Measurements from ENCODE around the gene DPYD.

The DPYD gene

DNA sequence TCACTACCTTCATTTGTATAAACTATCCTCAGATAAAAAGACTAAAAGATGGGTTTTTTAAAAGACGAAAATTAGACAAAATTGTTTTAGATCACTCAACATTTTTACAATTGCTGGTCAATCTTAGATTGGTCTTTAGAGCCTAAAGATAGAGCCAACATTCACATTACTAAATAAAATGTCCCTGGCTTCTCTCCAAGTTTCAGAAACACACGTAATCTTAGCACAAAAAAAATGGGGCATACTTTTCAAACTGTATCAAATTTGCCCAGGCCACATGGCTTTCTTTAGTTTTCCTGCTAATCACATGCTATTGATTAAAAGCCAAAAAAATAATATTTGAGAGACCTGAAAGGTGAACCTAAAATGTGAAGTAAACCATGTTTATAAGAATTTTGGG, 288.1 kb downstream of the DPYD start:
- H3K27me3 ChIP-seq (ENCODE audit: insufficient read depth, low read length), result no peaks in the 10 kb centered on the region
- H3K36me3 ChIP-seq (ENCODE audit: insufficient read depth, low read length), result no peaks in the 10 kb centered on the region
- H2AFZ ChIP-seq (ENCODE audit: low read length, unreplicated experiment), result no peak overlapping the region
- no peak overlapping the region for H3K4me3 ChIP-seq (ENCODE audit: low read depth, low read length)
- peaks cover 18% of the 10 kb centered on the region for H3K4me1 ChIP-seq (ENCODE audit: control insufficient read depth, insufficient read depth, low read length, unreplicated experiment)
- H3K79me2 ChIP-seq (ENCODE audit: control insufficient read depth, insufficient read depth, low read length, unreplicated experiment), result no peaks in the 10 kb centered on the region
- H3K27ac ChIP-seq (ENCODE audit: low read depth, low read length), result 0 out of 2 replicates have a peak overlapping the region, but pooled peaks have one; percentile 10

DNA sequence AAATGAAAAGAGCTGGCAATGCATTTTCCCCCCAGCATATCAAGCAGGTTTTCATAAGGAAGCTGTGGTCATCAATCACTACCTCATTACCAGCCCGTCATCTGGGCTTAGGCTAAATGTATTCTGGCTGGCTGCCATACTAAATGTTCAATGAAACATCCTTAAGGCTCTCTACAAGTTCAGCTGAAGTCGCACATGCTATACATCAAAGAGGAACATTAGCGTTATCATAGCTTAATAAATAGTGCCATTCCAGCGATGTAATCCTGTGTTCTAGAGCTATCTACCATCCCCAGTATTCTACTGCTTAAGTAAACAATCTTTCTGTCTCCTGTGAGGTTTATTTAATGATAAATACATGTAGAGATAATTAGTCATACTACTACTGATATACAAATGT, 288.8 kb downstream of the DPYD start:
- Histone ChIP-seq H3K4me3 (ENCODE audit: low read depth, low read length) (no peak overlapping the region), H3K27me3 (ENCODE audit: insufficient read depth, low read length) (no peaks in the 10 kb centered on the region), H2AFZ (ENCODE audit: low read length, unreplicated experiment) (no peak overlapping the region), H3K79me2 (ENCODE audit: control insufficient read depth, insufficient read depth, low read length, unreplicated experiment) (no peaks in the 10 kb centered on the region), H3K27ac (ENCODE audit: low read depth, low read length) (no peak overlapping the region), H3K36me3 (ENCODE audit: insufficient read depth, low read length) (no peaks in the 10 kb centered on the region), H3K4me1 (ENCODE audit: control insufficient read depth, insufficient read depth, low read length, unreplicated experiment) (peaks cover 18% of the 10 kb centered on the region)

DNA sequence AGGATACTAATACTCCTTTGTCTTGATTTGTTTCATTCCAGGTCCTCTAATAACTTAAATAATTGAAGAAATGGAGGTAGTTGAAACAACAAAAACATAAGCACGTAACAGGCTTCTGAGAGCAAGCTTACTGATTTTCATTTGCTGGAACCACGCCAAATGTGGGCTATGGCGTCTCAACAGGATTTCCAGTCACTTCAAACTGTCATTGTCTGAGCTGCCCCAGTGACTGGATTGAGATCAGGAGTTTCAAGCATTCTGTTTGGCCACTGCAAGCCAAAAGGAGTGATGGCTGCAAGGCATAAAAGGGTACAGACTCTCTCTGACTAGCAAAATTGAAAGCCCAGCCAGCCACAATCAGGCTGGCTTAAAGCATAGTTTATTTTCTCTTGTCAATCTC, 289.9 kb downstream of the DPYD start:
- Histone ChIP-seq H3K36me3 (ENCODE audit: insufficient read depth, low read length) (no peaks in the 10 kb centered on the region), H3K4me3 (ENCODE audit: low read depth, low read length) (no peak overlapping the region), H3K27me3 (ENCODE audit: insufficient read depth, low read length) (no peaks in the 10 kb centered on the region), H3K27ac (ENCODE audit: low read depth, low read length) (no peak overlapping the region), H2AFZ (ENCODE audit: low read length, unreplicated experiment) (no peak overlapping the region), H3K4me1 (ENCODE audit: control insufficient read depth, insufficient read depth, low read length, unreplicated experiment) (peaks cover 18% of the 10 kb centered on the region), H3K79me2 (ENCODE audit: control insufficient read depth, insufficient read depth, low read length, unreplicated experiment) (no peaks in the 10 kb centered on the region)

DNA sequence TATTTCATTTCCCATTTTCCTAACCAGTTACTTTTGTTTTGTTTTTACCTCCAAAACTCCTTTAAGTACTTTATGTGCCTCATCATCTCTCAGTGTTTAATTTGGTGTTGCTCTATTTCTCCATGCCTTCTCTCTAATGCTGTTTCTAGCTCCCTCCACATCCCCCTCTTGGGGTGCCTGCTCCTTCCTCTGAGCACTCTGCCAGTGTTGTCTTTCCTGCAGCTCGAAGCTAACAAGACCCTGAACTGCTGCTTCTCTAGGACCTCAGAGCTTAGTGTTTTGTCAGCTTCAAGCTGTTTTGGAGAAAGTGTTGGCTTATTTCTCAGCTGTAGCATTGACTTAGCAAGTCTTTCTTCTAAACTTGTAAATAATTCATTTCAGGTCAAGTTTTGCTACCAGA, 290.6 kb downstream of the DPYD start:
- Histone ChIP-seq H3K79me2 (ENCODE audit: control insufficient read depth, insufficient read depth, low read length, unreplicated experiment) (no peaks in the 10 kb centered on the region), H3K27me3 (ENCODE audit: insufficient read depth, low read length) (no peaks in the 10 kb centered on the region), H3K27ac (ENCODE audit: low read depth, low read length) (no peak overlapping the region), H3K4me1 (ENCODE audit: control insufficient read depth, insufficient read depth, low read length, unreplicated experiment) (peaks cover 18% of the 10 kb centered on the region), H3K4me3 (ENCODE audit: low read depth, low read length) (no peak overlapping the region), H2AFZ (ENCODE audit: low read length, unreplicated experiment) (no peak overlapping the region), H3K36me3 (ENCODE audit: insufficient read depth, low read length) (no peaks in the 10 kb centered on the region)

DNA sequence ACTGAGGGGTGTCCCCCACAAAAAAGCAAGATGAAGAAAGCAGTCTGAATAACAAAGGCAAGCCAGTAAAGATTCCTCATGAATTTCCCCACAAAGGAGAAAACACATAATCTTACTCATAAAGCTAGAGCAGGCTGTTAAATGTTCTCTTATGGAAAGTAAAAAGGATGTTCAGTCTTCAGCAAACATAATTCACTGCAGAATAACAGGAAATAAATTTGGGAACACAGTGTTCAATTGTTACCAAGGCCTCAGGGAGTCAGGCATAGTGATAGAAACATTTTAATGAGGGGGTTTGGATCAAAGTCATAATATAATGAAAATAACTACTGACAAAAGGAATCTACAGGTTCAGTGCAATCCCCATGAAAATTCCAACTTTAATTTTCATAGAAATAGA, 297.6 kb downstream of the DPYD start:
- H3K4me1 ChIP-seq (ENCODE audit: control insufficient read depth, insufficient read depth, low read length, unreplicated experiment), result peaks cover 13% of the 10 kb centered on the region
- H3K4me3 ChIP-seq (ENCODE audit: low read depth, low read length), result no peak overlapping the region
- H3K27ac ChIP-seq (ENCODE audit: low read depth, low read length), result no peak overlapping the region
- no peaks in the 10 kb centered on the region; the same call in 1 of the 2 replicates for H3K36me3 ChIP-seq (ENCODE audit: insufficient read depth, low read length)
- H3K27me3 ChIP-seq (ENCODE audit: insufficient read depth, low read length), result no peaks in the 10 kb centered on the region
- no peaks in the 10 kb centered on the region for H3K79me2 ChIP-seq (ENCODE audit: control insufficient read depth, insufficient read depth, low read length, unreplicated experiment)
- H2AFZ ChIP-seq (ENCODE audit: low read length, unreplicated experiment), result no peak overlapping the region

DNA sequence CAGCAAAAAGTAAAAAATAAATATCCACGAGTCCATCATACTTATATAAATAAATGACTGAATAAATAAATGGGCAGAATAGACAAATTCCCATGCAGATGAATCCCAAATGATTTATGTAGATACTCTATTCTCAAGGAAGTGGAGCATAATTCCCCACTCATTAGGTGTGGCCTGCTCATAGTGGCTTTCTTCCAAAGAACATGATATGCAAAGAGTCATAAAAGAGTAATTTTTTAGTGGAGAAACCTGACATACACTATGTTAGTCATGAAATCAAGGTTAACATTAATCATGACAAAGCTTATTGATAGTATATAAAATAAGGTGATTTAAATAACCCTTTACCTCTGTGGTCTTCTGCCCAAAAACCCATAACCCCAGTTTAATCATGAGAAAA, 298.9 kb downstream of the DPYD start:
- no peaks in the 10 kb centered on the region for H3K79me2 ChIP-seq (ENCODE audit: control insufficient read depth, insufficient read depth, low read length, unreplicated experiment)
- peaks cover 13% of the 10 kb centered on the region for H3K4me1 ChIP-seq (ENCODE audit: control insufficient read depth, insufficient read depth, low read length, unreplicated experiment)
- H3K27me3 ChIP-seq (ENCODE audit: insufficient read depth, low read length), result no peaks in the 10 kb centered on the region
- no peaks in the 10 kb centered on the region; the same call in 1 of the 2 replicates for H3K36me3 ChIP-seq (ENCODE audit: insufficient read depth, low read length)
- no peak overlapping the region for H3K4me3 ChIP-seq (ENCODE audit: low read depth, low read length)
- no peak overlapping the region for H2AFZ ChIP-seq (ENCODE audit: low read length, unreplicated experiment)
- H3K27ac ChIP-seq (ENCODE audit: low read depth, low read length), result no peak overlapping the region

DNA sequence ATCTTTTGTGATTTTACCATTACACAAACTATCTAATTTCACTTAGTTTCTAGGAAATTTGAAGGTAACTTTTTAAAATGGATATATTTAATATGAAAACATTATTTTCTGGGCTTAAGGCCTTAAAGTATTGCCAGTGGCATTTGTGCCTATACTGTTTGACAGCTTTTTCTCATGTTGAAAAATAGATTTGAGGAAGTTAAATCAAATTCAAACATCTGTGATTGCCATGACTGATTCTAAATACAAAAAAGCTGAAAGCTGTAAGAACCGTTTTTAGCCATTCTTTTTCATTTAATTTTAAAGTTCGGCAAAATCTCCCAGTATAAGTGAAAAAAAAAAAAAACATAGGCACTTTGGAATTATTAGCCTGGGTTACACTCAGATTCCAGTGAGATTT, 301.1 kb downstream of the DPYD start:
- Histone ChIP-seq H2AFZ (ENCODE audit: low read length, unreplicated experiment) (no peak overlapping the region), H3K27me3 (ENCODE audit: insufficient read depth, low read length) (no peaks in the 10 kb centered on the region), H3K27ac (ENCODE audit: low read depth, low read length) (no peak overlapping the region), H3K79me2 (ENCODE audit: control insufficient read depth, insufficient read depth, low read length, unreplicated experiment) (no peaks in the 10 kb centered on the region), H3K36me3 (ENCODE audit: insufficient read depth, low read length) (no peaks in the 10 kb centered on the region; the same call in 1 of the 2 replicates), H3K4me3 (ENCODE audit: low read depth, low read length) (no peak overlapping the region), H3K4me1 (ENCODE audit: control insufficient read depth, insufficient read depth, low read length, unreplicated experiment) (peaks cover 13% of the 10 kb centered on the region)

DNA sequence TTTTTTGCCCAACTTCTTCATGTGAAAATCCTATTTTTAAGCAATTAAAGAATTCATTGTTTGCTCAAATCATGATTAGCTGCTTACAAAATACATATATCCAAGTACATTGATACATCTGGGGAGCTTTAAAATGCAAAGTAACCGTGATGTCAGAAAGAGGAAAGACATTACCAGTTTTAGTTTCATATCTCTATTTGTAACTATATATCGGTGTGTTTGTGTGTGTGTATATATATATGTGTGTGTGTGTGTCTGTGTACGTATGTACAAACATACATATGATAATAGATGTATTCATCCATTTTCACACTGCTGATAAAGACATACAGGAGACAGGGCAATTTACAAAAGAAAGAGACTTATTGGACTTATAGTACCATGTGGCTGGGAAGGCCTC, 310.1 kb downstream of the DPYD start:
- no peak overlapping the region for H3K27ac ChIP-seq (ENCODE audit: low read depth, low read length)
- H2AFZ ChIP-seq (ENCODE audit: low read length, unreplicated experiment), result no peak overlapping the region
- H3K4me1 ChIP-seq (ENCODE audit: control insufficient read depth, insufficient read depth, low read length, unreplicated experiment), result no peaks in the 10 kb centered on the region
- H3K79me2 ChIP-seq (ENCODE audit: control insufficient read depth, insufficient read depth, low read length, unreplicated experiment), result no peaks in the 10 kb centered on the region
- H3K27me3 ChIP-seq (ENCODE audit: insufficient read depth, low read length), result no peaks in the 10 kb centered on the region
- H3K36me3 ChIP-seq (ENCODE audit: insufficient read depth, low read length), result no peaks in the 10 kb centered on the region; the same call in 1 of the 2 replicates
- H3K4me3 ChIP-seq (ENCODE audit: low read depth, low read length), result no peak overlapping the region

DNA sequence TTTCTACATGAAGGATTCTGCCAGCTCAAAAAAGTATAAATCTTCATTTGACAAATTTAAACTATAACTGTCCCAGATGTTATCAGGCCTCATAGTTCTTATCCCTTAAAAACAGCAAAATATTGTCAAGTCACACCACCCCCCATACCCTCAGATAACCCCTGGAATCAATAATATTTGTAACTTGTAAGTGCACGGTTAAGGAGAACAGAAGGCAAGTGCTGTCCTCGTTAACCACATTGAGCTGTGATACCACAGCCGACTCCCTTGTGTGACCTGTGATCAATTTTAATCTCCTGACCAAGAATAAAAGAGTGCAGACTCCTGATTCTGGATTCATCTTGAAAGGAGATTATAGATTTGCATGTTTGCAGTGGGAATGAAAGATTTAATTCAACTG, 310.7 kb downstream of the DPYD start:
- Histone ChIP-seq H3K27ac (ENCODE audit: low read depth, low read length) (no peak overlapping the region), H3K4me3 (ENCODE audit: low read depth, low read length) (no peak overlapping the region), H3K36me3 (ENCODE audit: insufficient read depth, low read length) (no peaks in the 10 kb centered on the region; the same call in 1 of the 2 replicates), H2AFZ (ENCODE audit: low read length, unreplicated experiment) (no peak overlapping the region), H3K4me1 (ENCODE audit: control insufficient read depth, insufficient read depth, low read length, unreplicated experiment) (no peaks in the 10 kb centered on the region), H3K27me3 (ENCODE audit: insufficient read depth, low read length) (no peaks in the 10 kb centered on the region), H3K79me2 (ENCODE audit: control insufficient read depth, insufficient read depth, low read length, unreplicated experiment) (no peaks in the 10 kb centered on the region)

DNA sequence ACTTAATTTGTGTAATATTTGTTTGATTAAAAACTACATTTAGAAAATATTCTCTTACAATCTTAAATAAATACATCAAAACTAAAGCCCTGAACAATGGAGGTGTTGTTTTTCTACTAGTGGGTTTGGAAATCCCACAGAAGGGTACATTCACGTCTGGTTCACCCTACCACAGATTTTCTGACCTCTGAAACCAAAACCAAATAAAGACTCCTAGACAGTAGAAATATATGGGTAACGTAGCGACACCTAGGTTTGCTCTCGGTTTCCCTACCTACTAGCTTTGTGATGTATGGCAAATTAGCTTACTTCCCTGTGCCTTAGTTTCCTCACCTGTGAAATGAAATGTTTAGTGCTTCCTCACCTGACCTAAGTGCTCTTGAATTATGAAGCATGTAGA, 312.6 kb downstream of the DPYD start:
- H3K36me3 ChIP-seq (ENCODE audit: insufficient read depth, low read length), result no peaks in the 10 kb centered on the region; the same call in 1 of the 2 replicates
- no peak overlapping the region for H3K4me3 ChIP-seq (ENCODE audit: low read depth, low read length)
- peaks cover 5% of the 10 kb centered on the region for H3K4me1 ChIP-seq (ENCODE audit: control insufficient read depth, insufficient read depth, low read length, unreplicated experiment)
- H2AFZ ChIP-seq (ENCODE audit: low read length, unreplicated experiment), result no peak overlapping the region
- no peak overlapping the region for H3K27ac ChIP-seq (ENCODE audit: low read depth, low read length)
- H3K79me2 ChIP-seq (ENCODE audit: control insufficient read depth, insufficient read depth, low read length, unreplicated experiment), result no peaks in the 10 kb centered on the region
- no peaks in the 10 kb centered on the region for H3K27me3 ChIP-seq (ENCODE audit: insufficient read depth, low read length)

DNA sequence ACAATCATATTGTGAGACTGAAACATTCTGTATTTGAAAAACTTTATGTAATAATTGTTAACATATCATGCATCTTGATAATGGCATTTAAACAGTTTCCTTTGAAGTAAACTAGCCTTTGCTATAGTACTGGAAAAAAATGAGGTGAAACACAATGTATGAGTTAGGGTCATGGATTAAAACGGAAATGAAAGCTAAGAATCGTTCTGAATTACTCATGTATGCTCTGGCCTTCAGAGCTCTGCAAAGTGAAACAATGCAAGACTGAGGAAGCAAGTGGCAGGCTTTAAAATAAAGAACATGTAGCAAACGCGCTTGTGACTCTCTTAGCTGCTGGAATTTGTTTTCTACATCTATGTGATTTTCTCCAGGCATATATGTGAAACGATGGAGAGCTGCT, 317.1 kb downstream of the DPYD start:
- no peaks in the 10 kb centered on the region for H3K79me2 ChIP-seq (ENCODE audit: control insufficient read depth, insufficient read depth, low read length, unreplicated experiment)
- H3K27me3 ChIP-seq (ENCODE audit: insufficient read depth, low read length), result no peaks in the 10 kb centered on the region
- H3K27ac ChIP-seq (ENCODE audit: low read depth, low read length), result no peak overlapping the region
- no peaks in the 10 kb centered on the region for H3K36me3 ChIP-seq (ENCODE audit: insufficient read depth, low read length)
- peaks cover 5% of the 10 kb centered on the region for H3K4me1 ChIP-seq (ENCODE audit: control insufficient read depth, insufficient read depth, low read length, unreplicated experiment)
- H2AFZ ChIP-seq (ENCODE audit: low read length, unreplicated experiment), result no peak overlapping the region
- peak overlapping the region; percentile 43 for H3K4me3 ChIP-seq (ENCODE audit: low read depth, low read length)

Measured in ACC112 (cell line).